ENCODE data around the gene DIPK1B. TPM values are rescaled to one million over a fixed set of nuclear protein-coding genes. Genes with fewer than 3 reads are reported as not detected.

The DIPK1B gene
- polyA plus RNA-seq, 1 of the 3 experiments (the other 2 are of a cell fraction) = 24.5 TPM

DNA sequence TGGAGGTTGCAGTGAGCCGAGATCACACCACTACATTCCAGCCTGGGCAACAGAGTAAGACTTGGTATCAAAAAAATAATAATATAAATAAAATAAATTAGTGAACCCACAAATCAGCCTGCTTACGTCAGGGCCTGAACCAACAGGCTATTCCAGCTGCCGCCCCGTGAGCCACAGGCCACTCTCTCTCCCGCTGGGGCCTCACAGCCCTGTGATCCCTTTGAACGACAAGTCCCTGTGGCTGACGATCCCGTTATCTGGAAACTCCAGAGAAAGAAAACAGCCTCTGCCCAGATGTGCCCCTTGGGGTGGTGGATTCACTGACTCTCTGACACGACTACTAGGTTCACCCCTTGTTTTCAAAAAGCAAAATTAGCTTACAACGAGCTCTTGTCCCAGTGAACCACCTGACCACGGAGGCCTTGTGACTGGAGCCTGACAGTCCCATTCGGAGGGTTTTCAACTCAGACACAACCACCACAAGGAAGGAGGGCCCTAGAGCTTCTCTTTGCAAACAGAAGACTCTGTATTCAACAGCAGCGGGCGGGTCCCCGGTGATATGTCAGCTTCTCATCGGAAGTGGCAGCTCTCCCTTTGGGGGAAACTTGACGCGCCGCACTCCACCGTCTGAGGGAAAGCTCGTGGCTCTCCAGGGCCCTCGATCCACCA is 4.4 kb upstream of the DIPK1B start:
- Histone ChIP-seq H3K4me3 (ENCODE audit: low read depth in 2 of 2, low read length in 1 of 2) (no peak overlapping the region), H3K4me2 (no peak overlapping the region), H3K27ac (ENCODE audit: low read depth in 2 of 2, low read length in 1 of 2) (no peak overlapping the region), H3K36me3 (replicated peaks in 1 of 2; ENCODE audit: control insufficient read depth in 1 of 2, insufficient read depth in 2 of 2, low read length in 1 of 2) (no peaks in the 10 kb centered on the region), H3K27me3 (ENCODE audit: insufficient read depth) (no peaks in the 10 kb centered on the region), H3K4me1 (ENCODE audit: control insufficient read depth in 1 of 2, insufficient read depth in 2 of 2, low read depth in 1 of 2, low read length in 1 of 2) (peaks cover 0 to 4% of the 10 kb centered on the region in 2 experiments; a peak in 1 of 4 replicates), H3K9me2 (no peaks in the 10 kb centered on the region), H2AFZ (ENCODE audit: low read depth) (no peak overlapping the region), H3K9me3 (no peaks in the 10 kb centered on the region), H3F3A (replicated peaks; ENCODE audit: insufficient read depth) (peaks cover 17% of the 10 kb centered on the region), H3K79me2 (ENCODE audit: insufficient read depth) (no peaks in the 10 kb centered on the region), H3K9ac (no peak overlapping the region), H4K20me1 (ENCODE audit: insufficient read depth) (no peaks in the 10 kb centered on the region)
- POLR2A ChIA-PET = no interaction called here
- 92% methylated on average over 20 of the region's 22 CpGs for WGBS (ENCODE audit: low lambda C conversion rate)
- no peak for TF ChIP-seq RAD21 (IDR thresholded peaks at IDR 0.05; ENCODE audit: low read length)
- no peak for TF ChIP-seq FOXM1 (IDR thresholded peaks at IDR 0.05; ENCODE audit: low read depth)
- no peak for TF ChIP-seq RCOR1 (IDR thresholded peaks at IDR 0.05; ENCODE audit: low read length)
- TF ChIP-seq, protein P1, sequence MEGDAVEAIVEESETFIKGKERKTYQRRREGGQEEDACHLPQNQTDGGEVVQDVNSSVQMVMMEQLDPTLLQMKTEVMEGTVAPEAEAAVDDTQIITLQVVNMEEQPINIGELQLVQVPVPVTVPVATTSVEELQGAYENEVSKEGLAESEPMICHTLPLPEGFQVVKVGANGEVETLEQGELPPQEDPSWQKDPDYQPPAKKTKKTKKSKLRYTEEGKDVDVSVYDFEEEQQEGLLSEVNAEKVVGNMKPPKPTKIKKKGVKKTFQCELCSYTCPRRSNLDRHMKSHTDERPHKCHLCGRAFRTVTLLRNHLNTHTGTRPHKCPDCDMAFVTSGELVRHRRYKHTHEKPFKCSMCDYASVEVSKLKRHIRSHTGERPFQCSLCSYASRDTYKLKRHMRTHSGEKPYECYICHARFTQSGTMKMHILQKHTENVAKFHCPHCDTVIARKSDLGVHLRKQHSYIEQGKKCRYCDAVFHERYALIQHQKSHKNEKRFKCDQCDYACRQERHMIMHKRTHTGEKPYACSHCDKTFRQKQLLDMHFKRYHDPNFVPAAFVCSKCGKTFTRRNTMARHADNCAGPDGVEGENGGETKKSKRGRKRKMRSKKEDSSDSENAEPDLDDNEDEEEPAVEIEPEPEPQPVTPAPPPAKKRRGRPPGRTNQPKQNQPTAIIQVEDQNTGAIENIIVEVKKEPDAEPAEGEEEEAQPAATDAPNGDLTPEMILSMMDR (IDR thresholded peaks at IDR 0.05) = no peak
- TF ChIP-seq, protein P2, sequence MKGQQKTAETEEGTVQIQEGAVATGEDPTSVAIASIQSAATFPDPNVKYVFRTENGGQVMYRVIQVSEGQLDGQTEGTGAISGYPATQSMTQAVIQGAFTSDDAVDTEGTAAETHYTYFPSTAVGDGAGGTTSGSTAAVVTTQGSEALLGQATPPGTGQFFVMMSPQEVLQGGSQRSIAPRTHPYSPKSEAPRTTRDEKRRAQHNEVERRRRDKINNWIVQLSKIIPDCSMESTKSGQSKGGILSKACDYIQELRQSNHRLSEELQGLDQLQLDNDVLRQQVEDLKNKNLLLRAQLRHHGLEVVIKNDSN (IDR thresholded peaks at IDR 0.05; ENCODE audit: borderline replicate concordance, low read depth) = no peak
- TF ChIP-seq EP300 (IDR thresholded peaks at IDR 0.05; ENCODE audit: borderline replicate concordance in 1 of 2, low read depth in 1 of 2, low read length in 1 of 2) = no peak
- no peak for TF ChIP-seq GATA2 (CRISPR knock-in tag; IDR thresholded peaks at IDR 0.05)
- no peak for TF ChIP-seq TEAD4 (IDR thresholded peaks at IDR 0.05; ENCODE audit: borderline replicate concordance, insufficient read depth)
- TF ChIP-seq, protein P3, sequence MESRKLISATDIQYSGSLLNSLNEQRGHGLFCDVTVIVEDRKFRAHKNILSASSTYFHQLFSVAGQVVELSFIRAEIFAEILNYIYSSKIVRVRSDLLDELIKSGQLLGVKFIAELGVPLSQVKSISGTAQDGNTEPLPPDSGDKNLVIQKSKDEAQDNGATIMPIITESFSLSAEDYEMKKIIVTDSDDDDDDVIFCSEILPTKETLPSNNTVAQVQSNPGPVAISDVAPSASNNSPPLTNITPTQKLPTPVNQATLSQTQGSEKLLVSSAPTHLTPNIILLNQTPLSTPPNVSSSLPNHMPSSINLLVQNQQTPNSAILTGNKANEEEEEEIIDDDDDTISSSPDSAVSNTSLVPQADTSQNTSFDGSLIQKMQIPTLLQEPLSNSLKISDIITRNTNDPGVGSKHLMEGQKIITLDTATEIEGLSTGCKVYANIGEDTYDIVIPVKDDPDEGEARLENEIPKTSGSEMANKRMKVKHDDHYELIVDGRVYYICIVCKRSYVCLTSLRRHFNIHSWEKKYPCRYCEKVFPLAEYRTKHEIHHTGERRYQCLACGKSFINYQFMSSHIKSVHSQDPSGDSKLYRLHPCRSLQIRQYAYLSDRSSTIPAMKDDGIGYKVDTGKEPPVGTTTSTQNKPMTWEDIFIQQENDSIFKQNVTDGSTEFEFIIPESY (IDR thresholded peaks at IDR 0.05; ENCODE audit: borderline replicate concordance, low read depth) = no peak
- DNase-seq = no peak
- CTCF ChIA-PET = interaction anchor here (0.6 to 2.3 kb wide), 5 partner anchors 9 to 308 kb away, joined by 3 to 15 read pairs (median 6); partner anchors contain the start of gene SNAPC4

DNA sequence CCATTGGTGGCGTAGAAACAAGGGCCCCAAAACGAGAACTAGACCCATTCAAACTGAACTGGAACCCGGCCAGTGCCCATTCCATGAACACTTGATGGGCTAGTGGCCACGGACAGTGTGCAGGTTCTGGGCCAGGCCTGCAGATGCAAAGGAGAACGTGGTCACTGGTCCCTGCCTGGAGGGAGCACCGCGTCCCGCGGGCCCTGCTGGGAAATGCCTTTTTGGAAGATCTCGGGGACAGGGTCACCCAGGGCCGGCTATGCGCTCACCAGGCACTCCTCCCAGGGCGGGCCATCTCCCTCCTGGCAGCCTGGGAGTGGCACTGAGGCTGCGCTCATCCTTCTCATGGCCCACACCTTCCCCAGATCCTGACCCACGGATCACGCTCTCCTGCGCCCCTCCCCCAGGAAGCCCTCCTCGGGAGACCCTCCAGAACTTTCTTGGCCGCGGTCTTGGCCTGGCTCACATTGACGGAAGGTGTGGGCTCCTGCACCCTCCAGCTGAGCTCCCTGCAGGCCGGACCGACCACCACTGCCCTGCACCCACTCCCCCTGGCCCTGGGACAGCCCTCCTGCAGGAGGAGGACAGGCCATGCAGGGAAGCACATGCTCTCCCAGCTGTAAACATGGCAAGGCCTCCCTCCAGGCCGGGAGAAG is 2.8 kb upstream of the DIPK1B start:
- Histone ChIP-seq H3K27ac (ENCODE audit: low read depth in 2 of 2, low read length in 1 of 2) (no peak overlapping the region), H3K79me2 (ENCODE audit: insufficient read depth) (no peaks in the 10 kb centered on the region), H3K36me3 (replicated peaks in 1 of 2; ENCODE audit: control insufficient read depth in 1 of 2, insufficient read depth in 2 of 2, low read length in 1 of 2) (no peaks in the 10 kb centered on the region), H3K4me1 (ENCODE audit: control insufficient read depth in 1 of 2, insufficient read depth in 2 of 2, low read depth in 1 of 2, low read length in 1 of 2) (peaks cover 4 to 14% of the 10 kb centered on the region in 2 experiments; a peak in 1 of 4 replicates), H3K27me3 (ENCODE audit: insufficient read depth) (no peaks in the 10 kb centered on the region), H3K9ac (no peak overlapping the region), H3K9me2 (no peaks in the 10 kb centered on the region), H3K4me2 (no peak overlapping the region), H2AFZ (ENCODE audit: low read depth) (no peak overlapping the region), H3K4me3 (ENCODE audit: low read depth in 2 of 2, low read length in 1 of 2) (no peak overlapping the region), H3K9me3 (no peaks in the 10 kb centered on the region), H3F3A (replicated peaks; ENCODE audit: insufficient read depth) (peaks cover 17% of the 10 kb centered on the region), H4K20me1 (ENCODE audit: insufficient read depth) (no peaks in the 10 kb centered on the region)
- no peak for TF ChIP-seq MEF2A (IDR thresholded peaks at IDR 0.05; ENCODE audit: borderline replicate concordance, low read depth)
- no peak for TF ChIP-seq TEAD4 (IDR thresholded peaks at IDR 0.05; ENCODE audit: borderline replicate concordance, insufficient read depth)
- TF ChIP-seq FOSL2 (IDR thresholded peaks at IDR 0.05; ENCODE audit: borderline replicate concordance, low read depth) = no peak
- TF ChIP-seq NFIC (IDR thresholded peaks at IDR 0.05; ENCODE audit: borderline replicate concordance) = no peak
- no peak for TF ChIP-seq RCOR1 (IDR thresholded peaks at IDR 0.05; ENCODE audit: low read length)
- TF ChIP-seq, protein P4, sequence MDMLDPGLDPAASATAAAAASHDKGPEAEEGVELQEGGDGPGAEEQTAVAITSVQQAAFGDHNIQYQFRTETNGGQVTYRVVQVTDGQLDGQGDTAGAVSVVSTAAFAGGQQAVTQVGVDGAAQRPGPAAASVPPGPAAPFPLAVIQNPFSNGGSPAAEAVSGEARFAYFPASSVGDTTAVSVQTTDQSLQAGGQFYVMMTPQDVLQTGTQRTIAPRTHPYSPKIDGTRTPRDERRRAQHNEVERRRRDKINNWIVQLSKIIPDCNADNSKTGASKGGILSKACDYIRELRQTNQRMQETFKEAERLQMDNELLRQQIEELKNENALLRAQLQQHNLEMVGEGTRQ (IDR thresholded peaks at IDR 0.05; ENCODE audit: borderline replicate concordance, low read depth, low read length) = no peak
- TF ChIP-seq, protein P5, sequence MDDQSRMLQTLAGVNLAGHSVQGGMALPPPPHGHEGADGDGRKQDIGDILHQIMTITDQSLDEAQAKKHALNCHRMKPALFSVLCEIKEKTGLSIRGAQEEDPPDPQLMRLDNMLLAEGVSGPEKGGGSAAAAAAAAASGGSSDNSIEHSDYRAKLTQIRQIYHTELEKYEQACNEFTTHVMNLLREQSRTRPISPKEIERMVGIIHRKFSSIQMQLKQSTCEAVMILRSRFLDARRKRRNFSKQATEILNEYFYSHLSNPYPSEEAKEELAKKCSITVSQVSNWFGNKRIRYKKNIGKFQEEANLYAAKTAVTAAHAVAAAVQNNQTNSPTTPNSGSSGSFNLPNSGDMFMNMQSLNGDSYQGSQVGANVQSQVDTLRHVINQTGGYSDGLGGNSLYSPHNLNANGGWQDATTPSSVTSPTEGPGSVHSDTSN (IDR thresholded peaks at IDR 0.05) = no peak
- no peak for TF ChIP-seq TCF12 (IDR thresholded peaks at IDR 0.05)
- TF ChIP-seq, protein P6, sequence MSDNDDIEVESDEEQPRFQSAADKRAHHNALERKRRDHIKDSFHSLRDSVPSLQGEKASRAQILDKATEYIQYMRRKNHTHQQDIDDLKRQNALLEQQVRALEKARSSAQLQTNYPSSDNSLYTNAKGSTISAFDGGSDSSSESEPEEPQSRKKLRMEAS (IDR thresholded peaks at IDR 0.05; ENCODE audit: low read depth) = no peak
- POLR2A ChIA-PET = no interaction called here
- WGBS (ENCODE audit: low lambda C conversion rate) = 90% methylated on average over 10 of the region's 24 CpGs
- no peak for DNase-seq
- CTCF ChIA-PET = interaction anchor here (2.3 kb wide), 1 partner anchor 38 kb away, joined by 15 read pairs; no protein-coding TSS in a partner anchor

Measured in SK-N-SH (cell line).